AG20443 (cell line): ENCODE measurements around the gene AEBP2.
"Not testable (repeated sequence)": the region's sequence is repeated elsewhere in the genome, so short reads cannot be mapped to it uniquely, and the experiment has no call there.

Experiments
- DNase-seq: peaks from one replicate; pipeline ENCODE4 v3.0.0; 2012; ENCODE audit warnings: low spot score, mixed read lengths

The AEBP2 gene

GRCh38 chr12:19454837-19455236 lies 15.5 kb downstream of the AEBP2 start:
- DNase-seq, result no peak

GRCh38 chr12:19456176-19456575 lies 16.9 kb downstream of the AEBP2 start:
- DNase-seq, result no peak

- DNase-seq, result no peak
These were observed 18.3 kb downstream of the AEBP2 start for GRCh38 chr12:19457561-19457960.

GRCh38 chr12:19458733-19459132 lies 19.4 kb downstream of the AEBP2 start:
- no peak for DNase-seq

DNA sequence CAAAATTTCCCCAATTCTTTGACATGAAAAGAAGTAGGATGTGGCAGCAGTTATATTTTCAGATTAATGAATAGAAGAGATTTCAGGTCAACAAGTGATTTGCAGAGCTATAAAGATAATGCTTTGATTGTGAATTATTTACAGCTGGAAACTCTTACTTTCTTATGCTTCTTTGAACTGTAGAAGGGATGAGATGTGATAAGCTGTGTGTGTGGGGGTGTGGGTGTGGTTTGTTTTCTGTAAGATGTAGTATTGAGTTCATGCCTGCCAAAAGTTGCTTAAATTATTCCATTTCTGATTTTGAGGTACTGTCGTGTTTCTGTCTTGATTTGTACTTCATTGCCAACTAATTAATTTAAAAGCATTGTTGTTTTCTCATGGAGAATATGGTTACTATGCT lies 22.7 kb downstream of the AEBP2 start:
- DNase-seq, result no peak

- no peak for DNase-seq
These were observed 23.1 kb downstream of the AEBP2 start for GRCh38 chr12:19462406-19462805.

GRCh38 chr12:19464192-19464580 lies 24.9 kb downstream of the AEBP2 start:
- no peak for DNase-seq

- DNase-seq, result no peak
These were observed 26.4 kb downstream of the AEBP2 start for GRCh38 chr12:19465711-19466110.

GRCh38 chr12:19474147-19474546 lies 34.9 kb downstream of the AEBP2 start:
- peak; percentile 11 for DNase-seq

DNA sequence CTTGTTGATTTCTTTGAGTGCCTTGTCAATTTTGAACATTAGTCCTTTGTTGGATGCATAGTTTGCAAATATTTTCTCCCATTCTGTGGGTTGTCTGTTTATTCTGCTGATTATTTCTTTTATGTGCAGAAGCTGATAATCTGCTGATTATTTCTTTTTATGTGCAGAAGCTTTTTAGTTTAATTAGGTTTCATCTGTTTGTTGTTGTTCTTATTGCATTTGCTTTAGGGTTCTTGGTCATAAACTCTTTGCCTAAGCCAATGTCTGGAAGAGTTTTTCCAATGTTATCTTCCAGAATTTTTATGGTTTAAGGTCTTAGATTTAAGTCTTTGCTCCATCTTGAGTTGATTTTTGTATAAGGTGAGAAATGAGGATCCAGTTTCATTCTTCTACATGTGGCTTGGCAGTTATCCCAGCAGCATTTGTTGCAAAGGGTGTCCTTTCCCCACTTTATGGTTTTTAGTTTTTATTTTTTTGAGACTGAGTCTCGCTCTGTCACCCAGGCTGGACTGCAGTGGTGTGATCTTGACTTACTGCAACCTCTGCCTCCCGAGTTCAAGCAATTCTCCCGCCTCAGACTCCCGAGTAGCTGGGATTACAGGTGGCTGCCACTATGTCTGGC lies 36.7 kb downstream of the AEBP2 start:
- DNase-seq, result not testable (repeated sequence)

- no peak for DNase-seq
These were observed 37.8 kb downstream of the AEBP2 start for GRCh38 chr12:19477071-19477470.

- no peak for DNase-seq
These were observed 41.2 kb downstream of the AEBP2 start for GRCh38 chr12:19480459-19480858.

GRCh38 chr12:19482036-19482435 lies 42.7 kb downstream of the AEBP2 start:
- DNase-seq, result no peak

DNA sequence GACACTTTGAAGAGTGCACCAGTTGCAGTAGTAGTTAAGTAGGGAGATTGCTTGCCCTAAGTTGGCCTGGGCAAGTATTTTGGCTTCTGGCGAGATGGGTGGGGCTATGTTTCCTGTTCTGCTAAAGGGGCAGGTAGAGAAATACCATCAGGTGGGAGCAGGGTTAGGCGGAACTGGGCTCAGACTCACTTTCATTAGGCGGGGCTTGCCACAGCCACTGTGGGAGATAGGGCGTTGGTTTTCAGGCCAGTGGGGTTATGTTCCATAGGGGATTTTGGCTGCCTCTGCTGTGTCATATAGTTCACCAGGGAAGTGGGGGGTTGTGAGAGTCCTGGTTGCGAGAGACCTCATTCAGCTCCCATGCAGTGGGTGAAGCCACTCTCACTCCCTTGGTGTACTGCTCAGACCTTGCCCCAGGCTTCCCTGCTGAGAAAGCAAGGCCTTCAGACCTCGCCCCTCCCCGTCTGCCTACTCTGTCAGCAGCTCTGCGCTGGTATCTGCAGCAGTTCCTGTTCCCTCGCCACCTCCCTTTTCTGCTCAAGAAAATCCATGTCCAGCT lies 43.3 kb downstream of the AEBP2 start:
- DNase-seq, result no peak

DNA sequence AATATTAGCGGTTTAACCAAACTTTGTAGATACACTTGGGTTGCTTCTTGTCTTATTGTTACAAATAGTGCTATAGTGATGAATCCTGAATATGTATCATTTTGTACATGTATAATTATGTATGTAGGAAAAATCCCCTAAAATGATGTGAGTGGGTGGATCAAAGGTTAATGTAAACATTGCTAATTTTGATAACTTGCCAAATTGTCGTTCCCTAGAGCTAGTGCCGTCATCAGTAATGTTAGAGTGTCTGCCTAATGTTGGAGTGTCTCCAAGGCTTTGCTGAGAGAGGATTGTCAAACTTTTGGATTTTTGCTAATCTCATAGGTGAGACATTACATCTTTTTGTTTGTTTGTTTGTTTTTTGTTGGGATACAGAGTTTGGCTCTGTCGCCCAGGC lies 44.4 kb downstream of the AEBP2 start:
- DNase-seq, result no peak

GRCh38 chr12:19484738-19485137 lies 45.4 kb downstream of the AEBP2 start:
- DNase-seq, result no peak

GRCh38 chr12:19485240-19485639 lies 45.9 kb downstream of the AEBP2 start:
- DNase-seq, result no peak

DNA sequence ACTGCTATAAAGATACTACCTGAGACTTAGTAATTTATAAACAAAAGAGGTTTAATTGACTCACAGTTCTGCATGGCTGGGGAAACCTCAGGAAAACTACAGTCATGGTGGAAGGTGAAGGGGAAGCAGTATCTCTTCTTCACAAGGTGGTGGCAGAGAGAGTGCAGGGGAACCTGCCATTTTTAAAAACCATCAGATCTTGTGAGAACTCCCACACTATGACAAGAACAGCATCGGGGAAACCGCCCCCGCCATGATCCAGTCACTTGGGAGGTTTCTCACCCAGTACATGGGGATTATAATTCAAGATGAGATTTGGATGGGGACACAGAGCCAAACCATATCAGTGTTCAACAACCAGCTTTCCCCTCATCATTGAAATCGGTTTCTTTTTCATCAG lies 49.9 kb downstream of the AEBP2 start:
- no peak for DNase-seq

DNA sequence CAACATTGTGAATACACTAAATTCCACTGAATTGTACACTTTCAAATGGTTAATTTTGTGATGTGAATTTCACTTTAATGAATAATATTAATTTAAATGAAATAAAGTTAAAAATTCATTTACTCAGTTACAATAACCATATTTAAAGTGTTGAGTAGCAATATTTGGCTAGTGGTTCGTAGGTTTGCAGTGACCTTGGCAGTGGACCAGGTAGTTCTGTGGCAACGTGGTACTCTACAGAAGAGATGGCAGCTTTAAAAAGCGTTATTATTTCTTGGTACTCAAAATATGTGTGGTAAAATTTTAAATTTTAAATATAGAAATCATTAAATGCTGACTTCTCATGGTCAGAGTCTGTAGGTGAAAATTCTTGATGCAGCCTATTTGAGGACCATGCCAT lies 51.6 kb downstream of the AEBP2 start:
- DNase-seq, result no peak

- no peak for DNase-seq
These were observed 52.6 kb downstream of the AEBP2 start for GRCh38 chr12:19491863-19492262.

DNA sequence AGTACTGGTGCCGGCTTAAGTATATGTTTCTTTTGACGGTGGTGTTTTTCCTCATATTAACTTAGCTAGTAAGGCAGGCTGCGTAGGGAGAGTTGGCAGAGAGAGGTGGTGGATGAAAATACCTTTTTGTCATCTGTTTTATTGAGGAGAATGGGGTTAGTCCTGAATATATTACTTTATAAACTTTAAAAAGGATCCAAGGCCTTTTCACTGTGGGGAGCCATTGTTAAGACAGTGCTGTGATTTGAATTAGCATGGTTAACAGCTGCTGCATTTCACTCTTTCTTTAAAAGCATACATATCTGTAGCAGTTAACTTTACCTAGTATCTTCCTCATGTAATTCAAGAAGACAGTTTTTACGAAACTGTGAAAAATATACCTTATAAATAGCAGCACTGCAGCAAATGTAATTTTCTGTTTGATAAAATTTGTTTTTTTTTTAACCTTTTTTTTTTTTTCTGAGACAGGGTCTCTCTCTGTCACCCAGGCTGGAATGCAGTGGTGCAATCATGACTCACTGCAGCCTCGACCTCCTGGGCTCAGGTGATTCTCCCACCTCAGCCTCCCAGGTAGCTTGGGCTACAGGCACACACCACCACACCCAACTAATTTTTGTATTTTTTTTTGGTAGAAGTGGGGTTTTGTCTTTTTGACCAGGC lies 57.1 kb downstream of the AEBP2 start:
- DNase-seq, result no peak

GRCh38 chr12:19498099-19498498 lies 58.8 kb downstream of the AEBP2 start:
- DNase-seq, result no peak

- DNase-seq, result no peak
These were observed 59.7 kb downstream of the AEBP2 start for GRCh38 chr12:19499030-19499429.

GRCh38 chr12:19506497-19506896 lies 67.2 kb downstream of the AEBP2 start:
- no peak for DNase-seq
